ENCODE data around the gene C20orf204. TPM values are rescaled to one million over a fixed set of nuclear protein-coding genes. Genes with fewer than 3 reads are reported as not detected.
"Not testable (repeated sequence)": the region's sequence is repeated elsewhere in the genome, so short reads cannot be mapped to it uniquely, and the experiment has no call there.

C20orf204 gene, protein sequence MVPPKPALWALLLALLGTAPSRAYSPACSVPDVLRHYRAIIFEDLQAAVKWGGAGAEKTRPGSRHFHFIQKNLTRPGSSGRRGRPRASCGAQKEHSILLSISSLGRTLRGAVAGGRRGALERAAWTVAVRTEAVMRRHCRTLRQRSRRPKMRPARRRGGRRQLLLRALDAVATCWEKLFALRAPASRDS
- 0.38 TPM for total RNA-seq
- long read RNA-seq = 0 reads

DNA sequence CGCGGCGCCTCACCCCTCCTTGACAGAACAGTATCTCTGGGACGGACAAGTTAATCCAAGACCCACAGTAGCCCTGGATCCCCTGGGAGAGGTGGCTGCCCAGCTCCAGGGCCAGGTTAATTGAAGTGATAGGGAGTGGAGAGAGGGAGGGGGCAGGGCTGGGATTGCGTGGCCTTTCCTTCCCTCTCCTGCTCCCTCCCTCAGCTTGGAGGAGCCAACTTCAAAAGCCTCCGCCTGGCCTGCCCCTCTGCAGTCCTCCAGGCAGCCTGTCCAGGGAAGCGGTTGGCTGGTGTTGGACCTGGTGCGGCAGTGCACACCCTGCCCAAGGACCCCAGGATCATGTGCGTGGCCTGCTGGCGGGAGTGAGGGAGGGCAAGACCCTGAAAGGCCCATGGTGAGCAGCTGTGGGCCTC, at the start of gene C20orf204:
Gene C20orf204, plus strand, starts transcription at position 250 of the 413 bp plus-strand sequence. Its CDS starts 142 bp downstream, at position 392.
- intact Hi-C loops (cut with DNase I) = no loop called here
- DNase-seq (no peak), ATAC-seq (ENCODE audit: poor library complexity) (no peak)

DNA sequence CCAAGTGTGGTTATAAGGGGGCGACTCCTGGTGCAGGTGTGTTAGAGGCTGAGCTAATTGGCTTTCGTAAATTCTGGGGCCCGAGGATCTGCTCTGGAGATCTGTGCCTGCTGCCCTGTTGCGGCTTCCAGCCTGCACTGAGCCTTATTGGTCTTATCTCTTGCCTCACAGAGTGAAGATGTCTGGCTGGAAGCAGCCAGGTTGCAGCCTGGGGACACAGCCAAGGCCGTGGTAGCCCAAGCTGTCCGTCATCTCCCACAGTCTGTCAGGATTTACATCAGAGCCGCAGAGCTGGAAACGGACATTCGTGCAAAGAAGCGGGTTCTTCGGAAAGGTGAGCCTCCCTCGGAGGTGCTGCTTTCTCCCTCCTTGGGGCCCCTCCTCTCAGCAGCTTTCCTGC, 35.1 kb upstream of the C20orf204 start:
- intact Hi-C loops (cut with DNase I) = no loop called here
- DNase-seq = no peak
- ATAC-seq (ENCODE audit: poor library complexity) = no peak

GRCh38 chr20:64001607-64002011, 34.4 kb upstream of the C20orf204 start:
- DNase-seq (no peak), ATAC-seq (ENCODE audit: poor library complexity) (no peak)
- intact Hi-C loops (cut with DNase I) = no loop called here

GRCh38 chr20:64003960-64004725, 31.8 kb upstream of the C20orf204 start:
- ATAC-seq (ENCODE audit: poor library complexity) = no peak
- no peak for DNase-seq
- intact Hi-C loops (cut with DNase I) = no loop called here

GRCh38 chr20:64005394-64005793, 30.6 kb upstream of the C20orf204 start:
- intact Hi-C loops (cut with DNase I) = no loop called here
- ATAC-seq (ENCODE audit: poor library complexity) = no peak

GRCh38 chr20:64006490-64006889, 29.5 kb upstream of the C20orf204 start:
- DNase-seq = no peak
- intact Hi-C loops (cut with DNase I) = no loop called here

More at GRCh38 chr20:64005394-64005793, 30.6 kb upstream of the C20orf204 start:
- no peak for DNase-seq

GRCh38 chr20:64006902-64007301, 29.1 kb upstream of the C20orf204 start:
- ATAC-seq (ENCODE audit: poor library complexity) (no peak), DNase-seq (no peak)
- intact Hi-C loops (cut with DNase I) = no loop called here

More at GRCh38 chr20:64006490-64006889, 29.5 kb upstream of the C20orf204 start:
- ATAC-seq (ENCODE audit: poor library complexity) = no peak

GRCh38 chr20:64009811-64010387, 26.1 kb upstream of the C20orf204 start:
- intact Hi-C loops (cut with DNase I) = no loop called here
- DNase-seq = no peak
- no peak for ATAC-seq (ENCODE audit: poor library complexity)

- DNase-seq (no peak), ATAC-seq (ENCODE audit: poor library complexity) (no peak)
- intact Hi-C loops (cut with DNase I) = no loop called here
These were observed 25.2 kb upstream of the C20orf204 start for GRCh38 chr20:64010711-64011237.

DNA sequence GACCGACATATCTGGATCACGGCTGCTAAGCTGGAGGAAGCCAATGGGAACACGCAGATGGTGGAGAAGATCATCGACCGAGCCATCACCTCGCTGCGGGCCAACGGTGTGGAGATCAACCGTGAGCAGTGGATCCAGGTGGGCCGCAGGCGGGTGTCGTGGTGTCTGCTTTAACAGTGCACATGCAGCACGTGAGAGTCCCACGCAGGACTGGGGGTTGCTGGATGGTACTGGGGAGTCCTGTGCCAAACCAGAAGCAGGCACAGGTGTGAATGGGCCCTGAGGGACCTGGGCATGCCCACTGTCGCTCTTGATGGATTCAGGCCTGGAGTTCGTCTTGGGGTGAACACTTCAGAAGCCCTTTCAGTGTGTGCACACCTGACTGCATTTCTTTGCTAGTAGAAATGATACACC, 24.6 kb upstream of the C20orf204 start:
- intact Hi-C loops (cut with DNase I) = no loop called here
- DNase-seq (no peak), ATAC-seq (ENCODE audit: poor library complexity) (no peak)

DNA sequence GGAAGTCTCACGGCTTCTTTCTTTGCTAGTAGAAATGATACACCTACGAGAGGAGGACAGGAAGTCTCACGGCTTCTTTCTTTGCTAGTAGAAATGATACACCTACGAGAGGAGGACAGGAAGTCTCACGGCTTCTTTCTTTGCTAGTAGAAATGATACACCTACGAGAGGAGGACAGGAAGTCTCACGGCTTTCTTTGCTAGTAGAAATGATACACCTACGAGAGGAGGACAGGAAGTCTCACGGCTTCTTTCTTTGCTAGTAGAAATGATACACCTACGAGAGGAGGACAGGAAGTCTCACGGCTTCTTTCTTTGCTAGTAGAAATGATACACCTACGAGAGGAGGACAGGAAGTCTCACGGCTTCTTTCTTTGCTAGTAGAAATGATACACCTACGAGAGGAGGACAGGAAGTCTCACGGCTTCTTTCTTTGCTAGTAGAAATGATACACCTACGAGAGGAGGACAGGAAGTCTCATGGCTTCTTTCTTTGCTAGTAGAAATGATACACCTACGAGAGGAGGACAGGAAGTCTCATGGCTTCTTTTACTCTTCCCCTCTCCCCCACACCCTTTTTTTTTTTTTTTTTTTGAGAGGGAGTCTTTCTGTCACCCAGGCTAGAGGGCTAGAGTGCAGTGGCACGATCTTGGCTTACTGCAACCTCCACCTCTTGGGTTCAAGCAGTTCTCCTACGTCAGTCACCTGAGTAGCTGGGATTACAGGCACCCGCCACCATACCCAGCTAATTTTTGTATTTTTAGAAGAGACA, 23.4 kb upstream of the C20orf204 start:
- ATAC-seq (ENCODE audit: poor library complexity); intact Hi-C loops (cut with DNase I); DNase-seq: not testable (repeated sequence)

DNA sequence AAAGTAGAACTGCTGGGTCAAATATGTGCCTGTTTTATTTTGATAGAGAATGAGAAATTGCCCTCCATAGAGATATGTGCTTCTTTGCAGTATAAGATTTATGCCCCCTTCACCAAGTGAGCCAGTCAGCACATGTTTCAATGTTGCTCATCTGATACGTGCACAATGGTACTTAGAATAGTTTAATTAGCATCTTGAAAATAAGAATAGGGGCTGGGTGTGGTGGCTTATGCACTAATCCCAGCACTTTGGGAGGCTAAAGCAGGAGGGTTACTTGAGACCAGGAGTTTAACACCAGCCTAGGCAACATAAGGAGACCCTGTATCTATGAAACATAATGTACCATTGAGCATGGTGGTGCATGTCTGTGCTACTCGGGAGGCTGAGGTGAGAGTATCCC, 20.3 kb upstream of the C20orf204 start:
- no peak for DNase-seq
- no peak for ATAC-seq (ENCODE audit: poor library complexity)
- intact Hi-C loops (cut with DNase I) = no loop called here

GRCh38 chr20:64021124-64021975, 14.6 kb upstream of the C20orf204 start:
- ATAC-seq (ENCODE audit: poor library complexity) = no peak
- intact Hi-C loops (cut with DNase I) = no loop called here

GRCh38 chr20:64022671-64023360, 13.2 kb upstream of the C20orf204 start:
- intact Hi-C loops (cut with DNase I) = no loop called here
- DNase-seq (no peak), ATAC-seq (ENCODE audit: poor library complexity) (no peak)

More at GRCh38 chr20:64021124-64021975, 14.6 kb upstream of the C20orf204 start:
- no peak for DNase-seq

- intact Hi-C loops (cut with DNase I) = no loop called here
- ATAC-seq (ENCODE audit: poor library complexity) = no peak
- DNase-seq = no peak
These were observed 12.4 kb upstream of the C20orf204 start for GRCh38 chr20:64023361-64024140.

DNA sequence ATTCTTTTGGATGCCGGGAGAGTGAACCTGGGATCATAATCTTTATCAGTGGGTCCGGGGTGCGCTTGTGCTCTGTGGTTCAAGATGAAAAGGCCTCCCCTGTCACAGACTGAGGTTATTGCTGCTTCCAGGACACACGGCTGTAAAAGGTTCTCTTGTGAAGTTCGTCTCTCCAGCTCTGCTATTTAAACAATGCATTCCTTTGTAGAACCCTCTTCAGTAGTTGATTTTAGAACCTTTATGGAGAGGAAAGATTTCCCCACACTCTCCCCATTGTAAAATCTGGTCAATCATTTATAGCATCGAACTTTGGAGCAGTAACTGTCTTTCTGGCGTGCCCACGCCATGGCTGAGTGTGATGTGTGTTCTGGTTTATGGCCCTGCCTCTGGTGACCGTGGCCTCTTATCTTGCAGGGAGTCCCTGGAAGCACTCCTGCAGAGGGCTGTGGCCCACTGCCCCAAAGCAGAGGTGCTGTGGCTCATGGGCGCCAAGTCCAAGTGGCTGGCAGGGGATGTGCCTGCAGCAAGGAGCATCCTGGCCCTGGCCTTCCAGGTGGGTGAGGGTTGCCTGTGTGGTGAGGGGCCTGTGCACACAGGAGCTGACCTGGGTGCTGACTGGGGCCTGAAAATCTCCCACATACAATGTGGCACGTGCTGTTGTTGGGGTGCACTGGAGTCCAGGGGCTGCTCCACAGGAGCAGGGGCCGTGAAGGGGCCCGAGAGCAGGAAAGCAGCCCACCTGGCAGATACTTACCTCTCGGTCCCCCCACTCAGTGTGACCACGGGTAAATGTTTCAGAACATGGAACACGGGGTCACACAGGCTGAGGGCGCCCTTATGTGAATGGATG, 11.6 kb upstream of the C20orf204 start:
- intact Hi-C loops (cut with DNase I) = no loop called here
- DNase-seq = no peak
- ATAC-seq (ENCODE audit: poor library complexity) = no peak

Data from Right ventricle myocardium superior (tissue), 1 donor.